GM19463 (cell line): ENCODE data around the gene TBC1D10A.
A peak's percentile ranks its signal among the peaks of the same experiment; 100 is the strongest.

Source experiments
- ATAC-seq: cut with Tn5 transposase; IDR thresholded peaks from one replicate; pipeline ENCODE4 v1.9.1; 2021; ENCODE audit warnings: mild to moderate bottlenecking, moderate library complexity; ENCODE audit not compliant: unreplicated experiment

The TBC1D10A gene, protein sequence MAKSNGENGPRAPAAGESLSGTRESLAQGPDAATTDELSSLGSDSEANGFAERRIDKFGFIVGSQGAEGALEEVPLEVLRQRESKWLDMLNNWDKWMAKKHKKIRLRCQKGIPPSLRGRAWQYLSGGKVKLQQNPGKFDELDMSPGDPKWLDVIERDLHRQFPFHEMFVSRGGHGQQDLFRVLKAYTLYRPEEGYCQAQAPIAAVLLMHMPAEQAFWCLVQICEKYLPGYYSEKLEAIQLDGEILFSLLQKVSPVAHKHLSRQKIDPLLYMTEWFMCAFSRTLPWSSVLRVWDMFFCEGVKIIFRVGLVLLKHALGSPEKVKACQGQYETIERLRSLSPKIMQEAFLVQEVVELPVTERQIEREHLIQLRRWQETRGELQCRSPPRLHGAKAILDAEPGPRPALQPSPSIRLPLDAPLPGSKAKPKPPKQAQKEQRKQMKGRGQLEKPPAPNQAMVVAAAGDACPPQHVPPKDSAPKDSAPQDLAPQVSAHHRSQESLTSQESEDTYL

DNA sequence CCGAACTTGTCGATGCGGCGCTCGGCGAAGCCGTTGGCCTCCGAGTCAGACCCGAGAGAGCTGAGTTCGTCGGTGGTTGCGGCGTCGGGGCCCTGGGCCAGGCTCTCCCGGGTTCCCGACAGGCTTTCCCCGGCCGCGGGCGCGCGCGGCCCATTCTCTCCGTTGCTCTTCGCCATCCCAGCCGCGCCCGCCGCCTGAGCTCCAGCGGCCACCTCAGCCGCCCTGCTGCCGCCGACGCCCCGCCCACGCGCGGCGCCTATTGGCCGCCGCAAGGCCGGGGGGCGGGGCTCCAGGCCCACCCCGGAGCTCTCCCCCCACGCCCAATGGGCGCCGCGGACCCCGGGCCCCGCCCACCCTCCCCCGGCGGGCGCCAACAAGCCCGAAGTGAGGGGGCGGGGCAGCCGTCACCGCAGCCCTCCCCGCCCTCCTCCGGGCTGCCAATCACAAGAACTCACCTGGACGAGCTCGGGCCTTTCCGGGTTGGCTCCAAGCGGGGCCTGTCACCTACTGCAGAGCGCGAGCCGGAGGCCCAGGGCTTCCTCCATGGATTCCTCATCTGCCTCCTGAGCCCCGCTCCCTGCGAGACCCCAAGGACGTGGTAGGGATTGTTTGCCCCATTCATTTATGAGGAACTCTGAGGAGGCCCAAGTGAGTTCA lies at the start of gene TBC1D10A:
TSS of gene TBC1D10A (minus strand) at position 236 of the 657 bp plus-strand sequence. CDS start at position 176, 60 bp downstream.
- ATAC-seq = peak; percentile 89

GRCh38 chr22:30375312-30375849 lies 48.6 kb upstream of the TBC1D10A start:
- ATAC-seq = no peak

GRCh38 chr22:30373331-30374325 lies 46.9 kb upstream of the TBC1D10A start:
- ATAC-seq = no peak

DNA sequence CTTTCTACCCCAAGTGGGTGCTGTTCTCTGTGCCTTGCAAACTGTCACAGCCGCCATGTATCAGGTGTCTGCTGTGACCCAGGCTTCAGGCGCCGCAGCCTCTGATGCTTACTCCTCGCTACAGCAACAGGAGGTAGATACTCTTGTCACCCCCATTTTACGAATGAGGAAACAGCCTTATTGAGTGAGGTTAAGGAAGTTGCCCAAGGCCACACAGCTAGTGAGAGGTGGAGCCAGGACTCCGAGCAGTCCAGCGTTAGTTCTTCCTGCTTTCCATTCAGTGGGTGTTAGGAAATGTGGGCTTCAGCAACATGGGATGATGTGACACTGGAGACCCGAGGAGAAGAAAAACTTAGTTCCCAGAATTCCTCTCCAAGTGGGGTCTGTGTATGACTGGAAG lies 46.2 kb upstream of the TBC1D10A start:
- ATAC-seq = no peak

- no peak for ATAC-seq
Measured at GRCh38 chr22:30371981-30372380, 45.2 kb upstream of the TBC1D10A start.

- ATAC-seq = no peak
Measured at GRCh38 chr22:30371321-30371720, 44.6 kb upstream of the TBC1D10A start.

GRCh38 chr22:30370641-30371230 lies 44.0 kb upstream of the TBC1D10A start:
- no peak for ATAC-seq

DNA sequence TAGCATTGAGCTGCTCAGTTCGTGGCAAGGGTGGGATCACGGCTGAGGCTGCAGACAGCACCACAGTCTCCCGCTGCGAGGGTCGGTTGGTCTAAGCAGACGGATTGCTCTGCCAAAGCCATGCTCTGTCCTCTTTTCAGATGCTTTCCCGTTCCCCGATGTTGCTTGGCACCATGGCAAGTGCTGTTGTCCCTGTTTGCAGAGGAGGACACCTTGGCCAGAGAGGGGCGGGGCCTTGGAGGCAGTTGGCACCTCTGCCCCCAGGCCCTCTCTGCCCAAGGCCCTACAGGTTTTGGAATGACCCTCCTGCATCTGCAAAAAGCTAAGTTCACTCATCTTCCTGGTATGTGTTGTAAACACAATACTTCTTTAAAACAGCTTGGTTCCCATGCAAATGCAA lies 41.7 kb upstream of the TBC1D10A start:
- ATAC-seq = no peak

DNA sequence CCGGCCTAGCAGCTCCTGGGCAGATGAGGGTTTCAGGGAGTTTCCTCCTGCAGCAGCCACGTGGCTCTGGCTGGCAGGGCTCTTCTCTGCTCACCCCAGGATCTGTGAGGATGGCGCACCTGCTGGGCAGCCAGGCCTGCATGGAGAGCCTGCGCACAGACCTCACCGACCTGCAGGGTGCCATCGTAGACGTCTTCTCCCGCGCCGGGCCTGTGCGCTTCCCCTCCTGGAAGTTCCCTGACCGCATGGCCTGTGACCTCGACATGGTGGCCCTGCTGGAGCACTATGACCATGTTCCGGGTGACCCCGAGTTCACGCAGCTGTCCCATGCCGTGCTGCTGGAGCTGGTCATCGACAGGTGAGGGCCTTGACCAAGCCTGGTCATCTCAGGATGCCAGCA lies 39.1 kb upstream of the TBC1D10A start:
- ATAC-seq = no peak

DNA sequence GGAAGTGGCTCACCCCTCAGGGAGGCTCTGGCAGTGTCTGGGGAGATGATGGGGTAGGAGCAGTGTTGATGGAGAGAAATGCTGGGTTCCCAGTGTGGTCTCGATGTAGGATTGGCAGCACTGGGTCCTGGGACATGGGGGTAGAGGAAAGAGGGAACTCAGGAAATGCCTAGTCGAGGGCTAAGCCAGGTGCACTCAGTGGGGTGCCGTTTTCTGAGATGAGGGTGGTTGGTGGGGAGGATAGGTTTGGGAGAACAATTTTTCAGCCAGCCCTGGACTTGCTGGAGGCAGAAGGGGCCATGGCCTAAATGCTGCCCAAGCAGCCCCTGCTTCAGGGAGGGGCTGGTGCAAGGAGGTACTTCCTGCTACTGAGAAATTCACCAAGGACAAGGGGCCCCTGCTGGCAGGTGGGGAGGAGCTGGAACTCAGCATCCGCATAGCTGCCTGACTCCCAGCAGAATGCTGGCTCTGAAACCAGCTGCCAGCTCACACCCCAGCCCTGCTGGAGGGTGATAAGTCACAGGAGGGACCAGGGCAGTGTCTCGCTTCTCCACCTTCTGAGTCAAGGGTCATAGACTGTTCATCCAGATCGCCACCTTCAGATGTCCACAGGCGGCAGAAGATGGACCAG lies 36.0 kb upstream of the TBC1D10A start:
- no peak for ATAC-seq

- ATAC-seq = no peak
Measured at GRCh38 chr22:30361916-30362650, 35.3 kb upstream of the TBC1D10A start.

DNA sequence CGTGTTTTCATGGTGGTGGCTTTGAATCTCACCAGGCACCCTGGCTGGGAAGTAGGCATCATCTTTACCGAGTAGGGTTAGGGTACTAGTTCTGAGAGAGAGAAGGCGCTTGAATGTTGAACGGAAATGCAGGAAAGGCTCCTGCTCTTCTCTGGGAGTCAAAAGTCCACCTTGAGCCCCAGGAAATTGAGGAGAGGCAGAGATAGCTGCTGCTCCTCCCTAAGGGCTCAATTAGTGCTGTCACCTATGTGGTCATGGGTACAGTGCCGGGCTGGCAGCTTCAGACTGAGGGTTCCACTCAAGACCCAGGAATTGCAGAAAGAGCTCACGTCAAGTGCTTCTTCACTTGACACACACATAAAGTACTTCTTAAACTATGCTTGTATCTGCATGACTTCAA lies 31.8 kb upstream of the TBC1D10A start:
- no peak for ATAC-seq

- ATAC-seq = no peak
Measured at GRCh38 chr22:30357650-30358215, 31.0 kb upstream of the TBC1D10A start.

- ATAC-seq = no peak
Measured at GRCh38 chr22:30357236-30357570, 30.5 kb upstream of the TBC1D10A start.

- ATAC-seq = peak; percentile 91
Measured at GRCh38 chr22:30356449-30357235, 29.9 kb upstream of the TBC1D10A start, which contains the start of the genes CCDC157 and SF3A1. Gene CCDC157 (plus strand): TSS chr22:30357007. CDS start chr22:30366001, 8,994 bp downstream. Gene SF3A1 (minus strand): TSS chr22:30356894. CDS start chr22:30356792, 102 bp downstream.

DNA sequence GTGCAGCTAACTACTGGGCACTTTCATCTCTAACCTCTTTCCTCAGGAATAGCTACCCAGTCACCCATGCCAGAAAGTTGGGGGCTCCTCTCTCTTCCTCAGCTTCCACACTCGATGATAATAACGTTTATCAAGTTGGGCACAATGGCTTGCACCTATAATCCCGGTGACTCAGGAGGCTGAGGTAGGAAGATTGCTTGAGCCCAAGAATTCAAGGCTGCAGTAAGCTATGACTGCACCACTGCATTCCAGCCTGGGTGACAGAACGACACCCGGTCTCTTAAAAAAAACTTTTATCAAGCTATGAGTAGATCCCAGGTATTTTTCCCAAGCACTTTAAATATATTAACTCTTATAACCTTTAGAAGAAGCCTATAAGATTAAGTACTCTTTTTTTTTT lies 27.9 kb upstream of the TBC1D10A start:
- no peak for ATAC-seq

DNA sequence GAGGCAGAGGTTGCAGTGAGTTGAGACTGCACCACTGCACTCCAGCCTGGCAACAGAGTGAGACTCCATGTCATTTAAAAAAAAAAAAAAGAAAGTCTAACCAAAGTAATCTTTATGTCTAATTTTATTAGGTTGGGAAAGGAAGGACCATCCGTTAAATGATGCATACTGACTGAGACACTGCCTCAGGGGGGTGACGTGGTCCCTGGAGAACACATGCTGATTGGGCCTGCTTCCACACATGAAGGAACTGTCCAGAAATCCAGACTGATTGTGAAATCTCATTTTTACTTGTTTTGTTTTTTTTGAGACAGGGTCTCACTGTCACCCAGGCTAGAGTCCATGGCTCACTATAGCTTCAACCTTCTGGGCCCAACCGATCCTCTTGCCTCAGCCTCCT lies 24.5 kb upstream of the TBC1D10A start:
- no peak for ATAC-seq

- no peak for ATAC-seq
Measured at GRCh38 chr22:30348809-30349208, 22.1 kb upstream of the TBC1D10A start.
